PC-3 (cell line): ENCODE data around the gene CAV1. TPM values are rescaled to one million over a fixed set of nuclear protein-coding genes. Genes with fewer than 3 reads are reported as not detected.

Experiments
- ATAC-seq: fragments of 200-7000 bp; cut with Tn5 transposase; 2 replicates; pipeline ENCODE4 v1.9.1; 2020; ENCODE audit warnings: mild to moderate bottlenecking, moderate library complexity
- Bru-seq: library from RNA; stranded (reverse); fragments of 400-500 nt; gene quantifications from one replicate; lab custom pipeline; 2021; lab: Mats Ljungman, UMichigan
- BruChase-seq, 2 experiments: library from RNA; stranded (reverse); fragments of 400-500 nt; gene quantifications; one replicate each; lab custom pipeline; 2021; lab: Mats Ljungman, UMichigan
- BruUV-seq: library from RNA; stranded (reverse); fragments of 400-500 nt; replicated peaks from 2 replicates; lab custom pipeline; 2021; lab: Mats Ljungman, UMichigan
- CTCF ChIA-PET: fragments of 300-600 bp; sonication (Branson Sonifier 250); formaldehyde crosslinking; loops from one replicate; lab custom pipeline; 2022; ENCODE audit warnings: antibody characterized with exemption; lab: Charles Lee
- POLR2A ChIA-PET: fragments of 300-600 bp; sonication (Branson Sonifier 250); formaldehyde crosslinking; loops from one replicate; lab custom pipeline; 2022; ENCODE audit warnings: antibody characterized with exemption; ENCODE audit not compliant: unreplicated experiment; lab: Charles Lee
- DNase-seq: peaks from one replicate; pipeline ENCODE4 v3.0.0-alpha.2; 2015
- H2AFZ ChIP-seq: fragments of 300-600 bp; sonication (generic); 2 replicates; pipeline ENCODE4 v1.6.0; 2016; ENCODE audit warnings: antibody characterized with exemption, low read length
- H3F3A ChIP-seq: fragments of 300-600 bp; sonication (generic); one replicate; pipeline ENCODE4 v1.6.0; 2017; ENCODE audit warnings: antibody characterized with exemption, low read length, control low read depth, mild to moderate bottlenecking; ENCODE audit not compliant: unreplicated experiment
- H3K27ac ChIP-seq: fragments of 300-600 bp; sonication (generic); 2 replicates; pipeline ENCODE4 v1.5.1; 2016; ENCODE audit warnings: mild to moderate bottlenecking, low read length
- H3K27me3 ChIP-seq: fragments of 300-600 bp; sonication (generic); 2 replicates; pipeline ENCODE4 v1.6.1; 2016; ENCODE audit warnings: low read length, mixed read lengths
- H3K36me3 ChIP-seq: fragments of 300-600 bp; sonication (generic); 2 replicates; pipeline ENCODE4 v1.6.1; 2016; ENCODE audit warnings: low read depth, mixed run types, low read length, mixed read lengths
- H3K4me1 ChIP-seq: fragments of 300-600 bp; sonication (generic); 2 replicates; pipeline ENCODE4 v1.5.1; 2016; ENCODE audit warnings: low read length; ENCODE audit not compliant: insufficient read depth
- H3K4me2 ChIP-seq: fragments of 300-600 bp; sonication (generic); 2 replicates; pipeline ENCODE4 v1.6.0; 2016; ENCODE audit warnings: low read length
- H3K4me3 ChIP-seq: fragments of 300-600 bp; sonication (generic); 2 replicates; pipeline ENCODE4 v1.5.1; 2016; ENCODE audit warnings: mild to moderate bottlenecking, low read length, mixed read lengths
- H3K79me2 ChIP-seq: fragments of 300-600 bp; sonication (generic); 2 replicates; pipeline ENCODE4 v1.6.1; 2017; ENCODE audit warnings: low read length, mixed read lengths
- H3K9ac ChIP-seq: fragments of 300-600 bp; sonication (generic); 2 replicates; pipeline ENCODE4 v1.6.0; 2016; ENCODE audit warnings: mild to moderate bottlenecking, low read length
- H3K9me2 ChIP-seq: fragments of 300-600 bp; sonication (generic); replicated peaks from 2 replicates; pipeline ENCODE4 v1.6.1; 2016; ENCODE audit warnings: mixed run types, low read length, mixed read lengths
- H3K9me3 ChIP-seq: fragments of 300-600 bp; sonication (generic); 2 replicates; pipeline ENCODE4 v1.6.1; 2016; ENCODE audit warnings: low read length, mixed read lengths
- H4K20me1 ChIP-seq: fragments of 300-600 bp; sonication (generic); 2 replicates; pipeline ENCODE4 v1.6.1; 2016; ENCODE audit warnings: low read length, mixed read lengths
- CTCF ChIP-seq: fragments of 300-600 bp; sonication (generic); conservative IDR thresholded peaks from 2 replicates; pipeline ENCODE4 v1.5.1; 2017; ENCODE audit warnings: antibody characterized with exemption, low read depth, mild to moderate bottlenecking, low read length
- EZH2 ChIP-seq: fragments of 300-600 bp; sonication (generic); IDR thresholded peaks from one replicate; pipeline ENCODE4 v1.6.1; 2017; ENCODE audit warnings: antibody characterized with exemption, mild to moderate bottlenecking, low read length; ENCODE audit not compliant: unreplicated experiment
- EZH2phosphoT487 ChIP-seq: fragments of 300-600 bp; sonication (generic); IDR thresholded peaks from 2 replicates; pipeline ENCODE4 v1.6.1; 2018; ENCODE audit warnings: mild to moderate bottlenecking, antibody characterized with exemption, low read length, borderline replicate concordance
- intact Hi-C: fragments of 100-400 bp; cut with micrococcal nuclease; formaldehyde crosslinking; loops from 2 replicates; pipeline ENCODE4 v1.9.0; 2023
- long read RNA-seq: library from polyadenylated mRNA; unstranded; transcript quantifications from one replicate; pipeline ENCODE4 v2.0.0, GENCODE V29; 2021; ENCODE audit not compliant: unreplicated experiment
- total RNA-seq: library from RNA; depleted of rRNA; stranded (reverse); fragments of >200 nt; gene quantifications from 2 replicates; pipeline ENCODE4 v1.2.3, GENCODE V29; 2014; rRNA removed

Gene CAV1
- 284 and 296 TPM in 2 replicates for total RNA-seq
- percentile 97 among the genes with signal in this experiment for Bru-seq, nascent RNA
- BruChase-seq, experiment 1, labeled RNA remaining after a 6-hour chase = percentile 95 among the genes with signal in this experiment
- percentile 83 among the genes with signal in this experiment for BruChase-seq, experiment 2, labeled RNA remaining after a 2-hour chase
- long read RNA-seq, transcript CAV1-201 (3 exons, 2,704 nt) = minor isoform, 40 of 275 reads
- long read RNA-seq, transcript CAV1-202 (2 exons, 2,628 nt) = major isoform, 176 of 275 reads
- long read RNA-seq, transcript CAV1-206 (3 exons, 1,653 nt) = minor isoform, 21 of 275 reads
- long read RNA-seq, partial matches to known transcripts = 30 of 275 reads
- long read RNA-seq, other reads (novel, unspliced or antisense) = 4 of 275 reads

DNA sequence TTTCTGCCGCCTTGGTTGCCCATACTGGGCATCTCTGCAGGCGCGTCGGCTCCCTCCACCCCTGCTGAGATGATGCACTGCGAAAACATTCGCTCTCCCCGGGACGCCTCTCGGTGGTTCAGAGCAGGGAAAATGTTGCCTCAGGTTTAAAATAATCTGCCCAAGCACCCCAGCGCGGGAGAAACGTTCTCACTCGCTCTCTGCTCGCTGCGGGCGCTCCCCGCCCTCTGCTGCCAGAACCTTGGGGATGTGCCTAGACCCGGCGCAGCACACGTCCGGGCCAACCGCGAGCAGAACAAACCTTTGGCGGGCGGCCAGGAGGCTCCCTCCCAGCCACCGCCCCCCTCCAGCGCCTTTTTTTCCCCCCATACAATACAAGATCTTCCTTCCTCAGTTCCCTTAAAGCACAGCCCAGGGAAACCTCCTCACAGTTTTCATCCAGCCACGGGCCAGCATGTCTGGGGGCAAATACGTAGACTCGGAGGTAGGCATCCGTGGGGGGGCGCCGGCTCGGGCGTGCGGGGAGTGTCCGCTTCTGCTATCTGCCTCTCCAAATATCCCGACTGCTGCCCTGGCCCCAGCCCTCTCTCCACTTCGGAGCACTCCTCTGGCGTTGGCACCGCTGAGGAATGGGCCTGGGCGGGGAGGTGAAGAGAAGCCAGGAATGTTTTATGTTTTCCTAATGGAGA, at the start of gene CAV1:
Gene CAV1, plus strand, starts transcription at position 428 of the 689 bp plus-strand sequence. Its CDS starts 27 bp downstream, at position 455.
- no peak for TF ChIP-seq EZH2
- no peak; the same call in 1 of the 2 replicates for TF ChIP-seq CTCF
- TF ChIP-seq EZH2phosphoT487 = no peak
- H3K36me3 ChIP-seq = peaks cover 21% of the 10 kb centered on the region
- ATAC-seq = peak; percentile 41
- peak; percentile 93 for DNase-seq
- H4K20me1 ChIP-seq = 0 out of 2 replicates have a peak, but pooled peaks cover 4% of the 10 kb centered on the region
- peaks cover 64% of the 10 kb centered on the region for H3K4me1 ChIP-seq
- peaks cover 49% of the 10 kb centered on the region for H3K79me2 ChIP-seq
- H3K9me3 ChIP-seq = no peaks in the 10 kb centered on the region
- H3K9ac ChIP-seq = peak within 1 kb of the TSS; percentile 92
- intact Hi-C loops = loop anchor here (2.0 to 10.0 kb wide), 4 partner anchors 82 to 283 kb away; partner anchors contain the start of gene MET
- peak within 1 kb of the TSS; percentile 97 for H3K4me3 ChIP-seq
- peak within 1 kb of the TSS; percentile 74 for H3K27ac ChIP-seq
- BruUV-seq = no TSS peak
- ChIA-PET CTCF (interaction anchor here (1.0 to 3.1 kb wide), 4 partner anchors 64 to 87 kb away, joined by 3 to 34 read pairs (median 11); no protein-coding TSS in a partner anchor), POLR2A (interaction anchor here (0.6 to 1.6 kb wide), 4 partner anchors 46 to 239 kb away, joined by 3 to 10 read pairs (median 4); no protein-coding TSS in a partner anchor)
- peak within 1 kb of the TSS; percentile 69 for H2AFZ ChIP-seq
- H3K4me2 ChIP-seq = peak within 1 kb of the TSS; percentile 98
- H3F3A ChIP-seq = peaks cover 4% of the 10 kb centered on the region
- H3K9me2 ChIP-seq = no peaks in the 10 kb centered on the region
- no peaks in the 10 kb centered on the region for H3K27me3 ChIP-seq

GRCh38 chr7:116477625-116478024, 47.2 kb upstream of the CAV1 start:
- POLR2A ChIA-PET = interaction anchor here (1.2 kb wide), 1 partner anchor 137 kb away, joined by 3 read pairs; no protein-coding TSS in a partner anchor
- no peak for TF ChIP-seq CTCF
- no peak for TF ChIP-seq EZH2
- intact Hi-C loops = no loop called here
- Histone ChIP-seq H3K9me3 (no peaks in the 10 kb centered on the region), H3K4me1 (peaks cover 3% of the 10 kb centered on the region; the same call in 1 of the 2 replicates), H3K4me3 (no peak overlapping the region), H3F3A (no peaks in the 10 kb centered on the region), H3K79me2 (no peaks in the 10 kb centered on the region), H3K4me2 (no peak overlapping the region), H2AFZ (no peak overlapping the region), H3K36me3 (no peaks in the 10 kb centered on the region), H3K9me2 (no peaks in the 10 kb centered on the region), H4K20me1 (no peaks in the 10 kb centered on the region), H3K27ac (no peak overlapping the region), H3K9ac (no peak overlapping the region), H3K27me3 (no peaks in the 10 kb centered on the region)
- ATAC-seq (peak; percentile 64), DNase-seq (peak; percentile 16)
- no TSS peak for BruUV-seq
- CTCF ChIA-PET = no interaction called here
